OCI-M2 (cell line): Measurements from ENCODE around the gene DMBT1.

Experiments used
- DNase-seq: peaks from one replicate; lab custom pipeline; 2025; ENCODE audit not compliant: unreplicated experiment; lab: John Stamatoyannopoulos, UW

Gene DMBT1

GRCh38 chr10:122669045-122669444 is 108.5 kb downstream of the DMBT1 start:
- no peak for DNase-seq

- no peak for DNase-seq
These were observed 109.3 kb downstream of the DMBT1 start for GRCh38 chr10:122669842-122670241.

- no peak for DNase-seq
These were observed 110.8 kb downstream of the DMBT1 start for GRCh38 chr10:122671355-122671754.

- DNase-seq = no peak
These were observed 112.1 kb downstream of the DMBT1 start for GRCh38 chr10:122672655-122673054.

GRCh38 chr10:122673269-122673668 is 112.7 kb downstream of the DMBT1 start:
- DNase-seq = no peak

GRCh38 chr10:122673731-122674130 is 113.2 kb downstream of the DMBT1 start:
- DNase-seq = no peak

- no peak for DNase-seq
These were observed 114.2 kb downstream of the DMBT1 start for GRCh38 chr10:122674781-122675180.

DNA sequence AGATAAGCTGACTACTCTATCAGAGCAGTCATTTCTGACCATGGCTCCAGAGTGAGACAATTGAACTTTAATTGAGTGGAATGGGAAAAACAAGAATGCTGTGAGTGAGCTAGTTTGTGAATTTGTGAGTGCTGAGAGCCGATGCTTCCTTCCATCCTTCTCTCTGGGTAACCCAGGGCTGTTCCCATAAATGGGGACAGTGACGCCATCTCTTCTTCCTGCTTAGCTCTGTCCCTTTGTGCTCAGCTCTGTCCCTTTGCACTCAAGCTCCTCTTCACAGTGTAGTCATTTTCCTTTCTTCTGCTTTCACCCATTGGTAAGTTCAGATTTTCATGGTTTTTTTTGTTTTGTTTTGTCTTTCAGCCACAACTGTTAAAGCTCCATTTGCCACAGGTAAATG is 114.7 kb downstream of the DMBT1 start:
- DNase-seq = no peak

- no peak for DNase-seq
These were observed 117.7 kb downstream of the DMBT1 start for GRCh38 chr10:122678266-122678665.

DNA sequence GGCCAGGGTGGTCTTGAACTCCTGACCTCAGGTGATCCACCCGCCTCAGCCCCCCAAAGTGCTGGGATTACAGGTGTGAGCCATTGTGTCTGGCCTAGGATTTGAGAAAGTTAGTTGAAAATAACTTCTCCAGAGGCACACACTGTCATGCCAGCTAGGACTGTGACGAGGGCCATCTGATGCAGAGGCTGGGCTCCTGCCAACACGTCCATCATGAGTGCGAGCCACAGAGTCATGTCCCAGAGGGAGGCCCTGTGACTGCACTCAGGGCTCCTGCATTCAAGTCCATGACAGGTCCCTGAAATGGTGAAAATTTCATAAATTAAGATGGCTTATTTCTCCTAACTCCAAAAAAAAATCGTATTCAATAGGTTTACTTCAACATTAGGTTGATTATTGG is 122.0 kb downstream of the DMBT1 start:
- no peak for DNase-seq

DNA sequence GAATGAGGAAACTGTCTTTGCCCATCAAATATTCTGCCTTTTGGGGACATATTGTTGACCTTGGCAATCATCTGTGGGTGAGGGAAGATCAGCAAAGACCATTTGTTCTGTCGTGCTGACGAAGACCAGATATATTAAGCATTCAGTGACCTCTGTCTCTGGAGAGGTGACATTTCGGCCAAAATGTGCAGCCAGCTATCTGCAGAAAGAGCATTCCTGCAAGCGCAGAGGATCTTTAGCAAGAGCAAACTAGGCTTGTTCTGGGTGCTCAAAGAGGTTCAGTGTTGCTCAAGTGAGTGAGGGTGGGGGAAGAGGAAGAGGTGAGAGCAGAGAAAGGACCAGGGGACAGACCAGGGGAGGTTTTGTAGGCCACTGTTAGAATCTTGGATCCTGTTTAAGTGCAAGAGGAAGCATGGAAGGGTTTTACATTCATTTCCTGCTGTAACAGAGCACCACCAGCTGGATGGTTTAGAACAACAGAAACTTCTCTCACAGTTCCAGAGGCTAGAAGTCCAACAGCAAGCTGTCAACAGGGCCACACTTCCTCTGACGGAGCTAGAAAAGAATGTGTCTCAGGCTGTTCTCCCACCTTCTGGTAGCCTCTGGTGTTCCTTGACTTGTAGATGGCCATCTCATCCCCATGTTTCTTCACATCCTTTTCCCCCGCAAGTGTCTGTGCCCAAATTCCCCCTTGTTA is 127.9 kb downstream of the DMBT1 start:
- DNase-seq = no peak

GRCh38 chr10:122689146-122689820 is 128.7 kb downstream of the DMBT1 start:
- DNase-seq = no peak

- no peak for DNase-seq
These were observed 132.2 kb downstream of the DMBT1 start for GRCh38 chr10:122692744-122693143.
